GM12873 (cell line): ENCODE measurements around the gene TM9SF3.

Source experiments
- CTCF ChIP-seq: IDR thresholded peaks from 2 replicates; pipeline ENCODE4 v1.5.1; 2012; ENCODE audit warnings: low read depth, mild to moderate bottlenecking, moderate library complexity, low read length, control low read depth; ENCODE audit not compliant: insufficient read depth; ENCODE audit errors: missing control alignments

Gene TM9SF3

GRCh38 chr10:96536129-96536528 is 50.7 kb downstream of the TM9SF3 start:
- TF ChIP-seq CTCF = no peak

- TF ChIP-seq CTCF = no peak
Observed at GRCh38 chr10:96532523-96532922, 54.3 kb downstream of the TM9SF3 start.

GRCh38 chr10:96529634-96530279 is 57.1 kb downstream of the TM9SF3 start:
- no peak for TF ChIP-seq CTCF

GRCh38 chr10:96524741-96525140 is 62.1 kb downstream of the TM9SF3 start:
- TF ChIP-seq CTCF = no peak

- TF ChIP-seq CTCF = no peak
Observed at GRCh38 chr10:96517284-96517683, 69.5 kb downstream of the TM9SF3 start.

- TF ChIP-seq CTCF = no peak
Observed at GRCh38 chr10:96516337-96516736, 70.5 kb downstream of the TM9SF3 start.

- TF ChIP-seq CTCF = peak; percentile 42
Observed at GRCh38 chr10:96513698-96514561, 72.9 kb downstream of the TM9SF3 start, which contains the start of gene TLL2. TLL2 (minus strand) TSS chr10:96513926; CDS start chr10:96513685, 241 bp downstream.
